ENCODE results near the gene IDI2.

The IDI2 gene

GRCh38 chr10:1007583-1007982 is 18.1 kb downstream of the IDI2 start:
- no peaks in the 10 kb centered on the region for H3K27me3 ChIP-seq (ENCODE audit: insufficient read depth, low read length)
- H3K18ac ChIP-seq (ENCODE audit: low read length) = no peak overlapping the region
- no peak overlapping the region for H4K91ac ChIP-seq (ENCODE audit: low read depth, low read length)
- no peak overlapping the region for H2BK12ac ChIP-seq (ENCODE audit: low read length)
- H3K4me1 ChIP-seq (ENCODE audit: control insufficient read depth in 1 of 2, insufficient read depth in 2 of 2, low read length in 2 of 2) = no peaks in the 10 kb centered on the region
- H3K4me3 ChIP-seq (ENCODE audit: low read depth, low read length) = peak overlapping the region; percentile 51
- H4K8ac ChIP-seq (ENCODE audit: low read depth, low read length) = no peak overlapping the region
- no peak overlapping the region for H3K27ac ChIP-seq (ENCODE audit: low read depth, low read length)
- H3K9ac ChIP-seq (ENCODE audit: low read length) = no peak overlapping the region
- H4K12ac ChIP-seq (ENCODE audit: low read depth, low read length) = no peak overlapping the region
- H3K4ac ChIP-seq (ENCODE audit: low read depth, low read length) = no peak overlapping the region
- H3K23ac ChIP-seq (ENCODE audit: low read length) = no peak overlapping the region
- peaks cover 66 to 79% of the 10 kb centered on the region in 2 experiments for H3K36me3 ChIP-seq (ENCODE audit: control insufficient read depth in 1 of 2, insufficient read depth in 2 of 2, low read length in 2 of 2)
- WGBS (ENCODE audit: extremely low coverage, insufficient coverage, insufficient read length) = no CpG with 5 or more reads among the region's 10 CpGs
- no peak overlapping the region for H3K4me2 ChIP-seq (ENCODE audit: low read length)
- no peaks in the 10 kb centered on the region for H3K79me1 ChIP-seq (ENCODE audit: low read length)
- no peak for DNase-seq
- H2BK5ac ChIP-seq (ENCODE audit: low read depth, low read length, poor library complexity) = no peak overlapping the region
- no peak overlapping the region for H3K14ac ChIP-seq (ENCODE audit: low read length)
- H2AFZ ChIP-seq (ENCODE audit: insufficient read depth, low read length, poor library complexity) = no peak overlapping the region
- no peaks in the 10 kb centered on the region for H3K79me2 ChIP-seq (ENCODE audit: control insufficient read depth, insufficient read depth, low read length, poor library complexity)
- H2BK120ac ChIP-seq (ENCODE audit: insufficient read depth, low read length, poor library complexity) = no peak overlapping the region
- no peak overlapping the region for H2AK5ac ChIP-seq (ENCODE audit: low read length)
- H3K9me3 ChIP-seq (ENCODE audit: insufficient read depth, low read depth, low read length) = peaks cover 1% of the 10 kb centered on the region

- H3K4me1 ChIP-seq (ENCODE audit: control insufficient read depth in 1 of 2, insufficient read depth in 2 of 2, low read length in 2 of 2) = no peaks in the 10 kb centered on the region
- H3K18ac ChIP-seq (ENCODE audit: low read length) = no peak overlapping the region
- H4K12ac ChIP-seq (ENCODE audit: low read depth, low read length) = no peak overlapping the region
- no peak overlapping the region for H3K27ac ChIP-seq (ENCODE audit: low read depth, low read length)
- H3K79me2 ChIP-seq (ENCODE audit: control insufficient read depth, insufficient read depth, low read length, poor library complexity) = no peaks in the 10 kb centered on the region
- no peak overlapping the region for H3K4me2 ChIP-seq (ENCODE audit: low read length)
- H3K14ac ChIP-seq (ENCODE audit: low read length) = no peak overlapping the region
- H3K23ac ChIP-seq (ENCODE audit: low read length) = no peak overlapping the region
- H3K4me3 ChIP-seq (ENCODE audit: low read depth, low read length) = no peak overlapping the region
- no peak overlapping the region for H3K4ac ChIP-seq (ENCODE audit: low read depth, low read length)
- H2AK5ac ChIP-seq (ENCODE audit: low read length) = no peak overlapping the region
- peaks cover 63 to 72% of the 10 kb centered on the region in 2 experiments for H3K36me3 ChIP-seq (ENCODE audit: control insufficient read depth in 1 of 2, insufficient read depth in 2 of 2, low read length in 2 of 2)
- H2BK120ac ChIP-seq (ENCODE audit: insufficient read depth, low read length, poor library complexity) = no peak overlapping the region
- no peaks in the 10 kb centered on the region for H3K79me1 ChIP-seq (ENCODE audit: low read length)
- no peak overlapping the region for H2BK5ac ChIP-seq (ENCODE audit: low read depth, low read length, poor library complexity)
- no peak overlapping the region for H3K9ac ChIP-seq (ENCODE audit: low read length)
- no peak overlapping the region for H4K8ac ChIP-seq (ENCODE audit: low read depth, low read length)
- WGBS (ENCODE audit: extremely low coverage, insufficient coverage, insufficient read length) = no CpG with 5 or more reads among the region's 9 CpGs
- H2BK12ac ChIP-seq (ENCODE audit: low read length) = no peak overlapping the region
- H3K9me3 ChIP-seq (ENCODE audit: insufficient read depth, low read depth, low read length) = peaks cover 1% of the 10 kb centered on the region
- DNase-seq = no peak
- no peaks in the 10 kb centered on the region for H3K27me3 ChIP-seq (ENCODE audit: insufficient read depth, low read length)
- no peak overlapping the region for H2AFZ ChIP-seq (ENCODE audit: insufficient read depth, low read length, poor library complexity)
- H4K91ac ChIP-seq (ENCODE audit: low read depth, low read length) = no peak overlapping the region
Measured at GRCh38 chr10:1006573-1006972, 19.1 kb downstream of the IDI2 start.

DNA sequence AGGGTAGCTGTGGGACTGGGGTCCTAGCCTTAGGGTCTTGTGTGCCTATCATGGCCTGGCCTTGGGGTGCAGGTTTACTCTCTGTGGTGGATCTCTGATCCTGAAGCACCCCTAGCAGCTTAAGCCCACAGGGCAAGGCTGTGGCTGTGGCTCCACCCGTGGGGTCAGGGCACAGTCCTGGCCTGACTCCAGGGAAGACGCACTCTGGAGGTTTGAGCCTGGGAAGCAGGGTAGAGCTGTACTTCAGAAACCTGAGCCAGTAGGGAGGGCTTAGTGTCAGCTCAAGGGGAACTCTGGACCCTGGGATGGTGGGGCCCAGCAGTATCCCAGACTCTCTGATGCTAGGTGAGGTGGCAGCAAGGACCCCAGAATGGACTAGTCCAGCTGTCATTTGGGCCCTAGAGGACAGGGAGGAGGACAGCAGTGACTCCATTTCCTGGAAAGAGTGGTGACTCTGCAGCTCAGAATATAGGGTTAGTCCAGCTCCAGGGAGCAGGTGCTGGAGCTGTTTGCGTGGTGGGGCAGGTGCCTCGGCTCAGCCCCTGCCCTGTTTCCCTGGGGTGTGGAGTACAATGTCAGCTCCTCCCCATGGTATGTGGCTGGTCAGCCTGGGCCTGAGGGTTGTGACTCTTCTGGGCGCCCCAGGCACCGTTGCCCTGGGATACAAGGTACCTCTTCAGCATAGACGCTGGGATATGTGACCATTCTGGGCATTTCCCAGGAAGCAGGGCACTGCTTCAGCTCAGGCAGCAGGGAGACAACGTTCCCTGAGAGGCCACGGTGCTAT is 21.6 kb downstream of the IDI2 start:
- Histone ChIP-seq H4K91ac (ENCODE audit: low read depth, low read length) (no peak overlapping the region), H3K79me2 (ENCODE audit: control insufficient read depth, insufficient read depth, low read length, poor library complexity) (no peaks in the 10 kb centered on the region), H3K18ac (ENCODE audit: low read length) (peak overlapping the region; percentile 15), H2AFZ (ENCODE audit: insufficient read depth, low read length, poor library complexity) (no peak overlapping the region), H3K4me2 (ENCODE audit: low read length) (no peak overlapping the region), H3K9me3 (ENCODE audit: insufficient read depth, low read depth, low read length) (peaks cover 1% of the 10 kb centered on the region), H3K27me3 (ENCODE audit: insufficient read depth, low read length) (no peaks in the 10 kb centered on the region), H3K4me1 (ENCODE audit: control insufficient read depth in 1 of 2, insufficient read depth in 2 of 2, low read length in 2 of 2) (no peaks in the 10 kb centered on the region), H2AK5ac (ENCODE audit: low read length) (no peak overlapping the region), H4K12ac (ENCODE audit: low read depth, low read length) (no peak overlapping the region), H2BK12ac (ENCODE audit: low read length) (no peak overlapping the region), H2BK120ac (ENCODE audit: insufficient read depth, low read length, poor library complexity) (no peak overlapping the region), H3K4ac (ENCODE audit: low read depth, low read length) (peak overlapping the region; percentile 12), H2BK5ac (ENCODE audit: low read depth, low read length, poor library complexity) (no peak overlapping the region), H3K79me1 (ENCODE audit: low read length) (no peaks in the 10 kb centered on the region), H3K14ac (ENCODE audit: low read length) (no peak overlapping the region), H3K36me3 (ENCODE audit: control insufficient read depth in 1 of 2, insufficient read depth in 2 of 2, low read length in 2 of 2) (peaks cover 56 to 68% of the 10 kb centered on the region in 2 experiments), H4K8ac (ENCODE audit: low read depth, low read length) (no peak overlapping the region), H3K9ac (ENCODE audit: low read length) (no peak overlapping the region), H3K23ac (ENCODE audit: low read length) (no peak overlapping the region), H3K27ac (ENCODE audit: low read depth, low read length) (no peak overlapping the region), H3K4me3 (ENCODE audit: low read depth, low read length) (peak overlapping the region; percentile 18)
- WGBS (ENCODE audit: extremely low coverage, insufficient coverage, insufficient read length) = no CpG with 5 or more reads among the region's 9 CpGs
- peak; percentile 59 to 62 for DNase-seq

GRCh38 chr10:1002425-1003006 is 23.1 kb downstream of the IDI2 start:
- Histone ChIP-seq H2AK5ac (ENCODE audit: low read length) (no peak overlapping the region), H3K4me3 (ENCODE audit: low read depth, low read length) (no peak overlapping the region), H3K27me3 (ENCODE audit: insufficient read depth, low read length) (no peaks in the 10 kb centered on the region), H2BK12ac (ENCODE audit: low read length) (no peak overlapping the region), H3K27ac (ENCODE audit: low read depth, low read length) (no peak overlapping the region), H3K23ac (ENCODE audit: low read length) (no peak overlapping the region), H2AFZ (ENCODE audit: insufficient read depth, low read length, poor library complexity) (no peak overlapping the region), H2BK120ac (ENCODE audit: insufficient read depth, low read length, poor library complexity) (no peak overlapping the region), H4K12ac (ENCODE audit: low read depth, low read length) (no peak overlapping the region), H3K4me2 (ENCODE audit: low read length) (no peak overlapping the region), H3K18ac (ENCODE audit: low read length) (no peak overlapping the region), H2BK5ac (ENCODE audit: low read depth, low read length, poor library complexity) (no peak overlapping the region), H4K91ac (ENCODE audit: low read depth, low read length) (no peak overlapping the region), H4K8ac (ENCODE audit: low read depth, low read length) (no peak overlapping the region), H3K14ac (ENCODE audit: low read length) (no peak overlapping the region), H3K9ac (ENCODE audit: low read length) (no peak overlapping the region), H3K79me2 (ENCODE audit: control insufficient read depth, insufficient read depth, low read length, poor library complexity) (no peaks in the 10 kb centered on the region), H3K79me1 (ENCODE audit: low read length) (no peaks in the 10 kb centered on the region), H3K4me1 (ENCODE audit: control insufficient read depth in 1 of 2, insufficient read depth in 2 of 2, low read length in 2 of 2) (no peaks in the 10 kb centered on the region), H3K4ac (ENCODE audit: low read depth, low read length) (no peak overlapping the region), H3K9me3 (ENCODE audit: insufficient read depth, low read depth, low read length) (peaks cover 1% of the 10 kb centered on the region), H3K36me3 (ENCODE audit: control insufficient read depth in 1 of 2, insufficient read depth in 2 of 2, low read length in 2 of 2) (peaks cover 63 to 71% of the 10 kb centered on the region in 2 experiments)
- no peak for DNase-seq
- WGBS (ENCODE audit: extremely low coverage, insufficient coverage, insufficient read length) = no CpG with 5 or more reads among the region's 5 CpGs

Measured in trophoblast cell (in vitro differentiated cells and primary cell).